ENCODE results near the gene PARVA. TPM values are rescaled to one million over a fixed set of nuclear protein-coding genes. Genes with fewer than 3 reads are reported as not detected.
A peak's percentile ranks its signal among the peaks of the same experiment; 100 is the strongest.

PARVA gene
- total and polyA plus RNA-seq, 2 donors from 2014 or later: 25.1 to 80.3 TPM

- DNase-seq (no peak), FAIRE-seq (no peak)
- Histone ChIP-seq H3K4me1 (ENCODE audit: control insufficient read depth in 2 of 3, insufficient read depth in 2 of 3, low read depth in 1 of 3, low read length in 3 of 3) (peaks cover 3 to 12% (median 6%) of the 10 kb centered on the region in 3 donors), H3K27ac (ENCODE audit: low read depth in 2 of 2, low read length in 2 of 2) (peak overlapping the region in 1 of 2 donors; percentile 34), H3K36me3 (ENCODE audit: control insufficient read depth in 2 of 3, insufficient read depth in 3 of 3, low read length in 3 of 3) (no peaks in the 10 kb centered on the region), H3K4me3 (ENCODE audit: low read length in 3 of 3) (no peak overlapping the region), H3K27me3 (ENCODE audit: control insufficient read depth, insufficient read depth, low read length) (no peaks in the 10 kb centered on the region), H3K9ac (ENCODE audit: low read length in 3 of 3) (no peak overlapping the region), H3K9me3 (ENCODE audit: control insufficient read depth in 2 of 3, insufficient read depth in 1 of 3, low read length in 3 of 3) (no peaks in the 10 kb centered on the region)
- intact Hi-C loops (cut with DNase I): no loop called here
- TF ChIP-seq, protein P1, sequence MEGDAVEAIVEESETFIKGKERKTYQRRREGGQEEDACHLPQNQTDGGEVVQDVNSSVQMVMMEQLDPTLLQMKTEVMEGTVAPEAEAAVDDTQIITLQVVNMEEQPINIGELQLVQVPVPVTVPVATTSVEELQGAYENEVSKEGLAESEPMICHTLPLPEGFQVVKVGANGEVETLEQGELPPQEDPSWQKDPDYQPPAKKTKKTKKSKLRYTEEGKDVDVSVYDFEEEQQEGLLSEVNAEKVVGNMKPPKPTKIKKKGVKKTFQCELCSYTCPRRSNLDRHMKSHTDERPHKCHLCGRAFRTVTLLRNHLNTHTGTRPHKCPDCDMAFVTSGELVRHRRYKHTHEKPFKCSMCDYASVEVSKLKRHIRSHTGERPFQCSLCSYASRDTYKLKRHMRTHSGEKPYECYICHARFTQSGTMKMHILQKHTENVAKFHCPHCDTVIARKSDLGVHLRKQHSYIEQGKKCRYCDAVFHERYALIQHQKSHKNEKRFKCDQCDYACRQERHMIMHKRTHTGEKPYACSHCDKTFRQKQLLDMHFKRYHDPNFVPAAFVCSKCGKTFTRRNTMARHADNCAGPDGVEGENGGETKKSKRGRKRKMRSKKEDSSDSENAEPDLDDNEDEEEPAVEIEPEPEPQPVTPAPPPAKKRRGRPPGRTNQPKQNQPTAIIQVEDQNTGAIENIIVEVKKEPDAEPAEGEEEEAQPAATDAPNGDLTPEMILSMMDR (IDR thresholded peaks at IDR 0.05; ENCODE audit: borderline replicate concordance, extremely low read depth, insufficient read depth): no peak
Measured at GRCh38 chr11:12430954-12431595, 53.7 kb downstream of the PARVA start.

GRCh38 chr11:12432507-12432906, 55.1 kb downstream of the PARVA start:
- FAIRE-seq: no peak
- peaks cover 3 to 12% (median 6%) of the 10 kb centered on the region in 3 donors for H3K4me1 ChIP-seq (ENCODE audit: control insufficient read depth in 2 of 3, insufficient read depth in 2 of 3, low read depth in 1 of 3, low read length in 3 of 3)
- H3K27me3 ChIP-seq (ENCODE audit: control insufficient read depth, insufficient read depth, low read length): no peaks in the 10 kb centered on the region
- TF ChIP-seq, protein P1 (IDR thresholded peaks at IDR 0.05; ENCODE audit: borderline replicate concordance, extremely low read depth, insufficient read depth): no peak
- intact Hi-C loops (cut with DNase I): no loop called here
- H3K9ac ChIP-seq (ENCODE audit: low read length in 3 of 3): no peak overlapping the region
- H3K36me3 ChIP-seq (ENCODE audit: control insufficient read depth in 2 of 3, insufficient read depth in 3 of 3, low read length in 3 of 3): no peaks in the 10 kb centered on the region
- no peak overlapping the region for H3K27ac ChIP-seq (ENCODE audit: low read depth in 2 of 2, low read length in 2 of 2)
- DNase-seq: no peak
- H3K9me3 ChIP-seq (ENCODE audit: control insufficient read depth in 2 of 3, insufficient read depth in 1 of 3, low read length in 3 of 3): no peaks in the 10 kb centered on the region
- H3K4me3 ChIP-seq (ENCODE audit: low read length in 3 of 3): no peak overlapping the region

DNA sequence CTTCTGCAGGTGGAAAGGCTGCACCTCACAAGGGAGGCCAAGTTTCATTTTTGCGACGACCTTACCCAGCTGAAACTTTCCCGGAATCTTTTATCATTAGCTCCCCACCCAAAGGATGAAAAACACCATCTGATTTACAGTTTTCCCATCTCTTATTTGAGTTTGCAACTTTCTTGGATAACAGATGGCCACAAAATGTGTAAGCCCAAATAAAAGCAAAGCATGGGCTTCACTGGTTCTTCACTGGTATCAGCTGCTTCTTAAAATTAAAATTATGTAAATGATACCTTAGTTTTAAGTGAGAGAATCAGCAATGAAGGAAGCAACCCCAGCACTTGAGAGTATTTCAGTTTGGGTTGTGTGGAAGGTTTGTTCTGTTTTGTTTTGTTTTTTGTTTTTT, 55.8 kb downstream of the PARVA start:
- intact Hi-C loops (cut with DNase I): no loop called here
- TF ChIP-seq, protein P1 (IDR thresholded peaks at IDR 0.05; ENCODE audit: borderline replicate concordance, extremely low read depth, insufficient read depth): no peak
- H3K4me3 ChIP-seq (ENCODE audit: low read length in 3 of 3): no peak overlapping the region
- no peak for DNase-seq
- no peak overlapping the region for H3K27ac ChIP-seq (ENCODE audit: low read depth in 2 of 2, low read length in 2 of 2)
- H3K27me3 ChIP-seq (ENCODE audit: control insufficient read depth, insufficient read depth, low read length): no peaks in the 10 kb centered on the region
- H3K9me3 ChIP-seq (ENCODE audit: control insufficient read depth in 2 of 3, insufficient read depth in 1 of 3, low read length in 3 of 3): no peaks in the 10 kb centered on the region
- no peak overlapping the region for H3K9ac ChIP-seq (ENCODE audit: low read length in 3 of 3)
- FAIRE-seq: no peak
- H3K36me3 ChIP-seq (ENCODE audit: control insufficient read depth in 2 of 3, insufficient read depth in 3 of 3, low read length in 3 of 3): no peaks in the 10 kb centered on the region
- peaks cover 3 to 12% (median 6%) of the 10 kb centered on the region in 3 donors for H3K4me1 ChIP-seq (ENCODE audit: control insufficient read depth in 2 of 3, insufficient read depth in 2 of 3, low read depth in 1 of 3, low read length in 3 of 3)

All from kidney (tissue), 14 donors.